ENCODE results near the gene CD44.

DNA sequence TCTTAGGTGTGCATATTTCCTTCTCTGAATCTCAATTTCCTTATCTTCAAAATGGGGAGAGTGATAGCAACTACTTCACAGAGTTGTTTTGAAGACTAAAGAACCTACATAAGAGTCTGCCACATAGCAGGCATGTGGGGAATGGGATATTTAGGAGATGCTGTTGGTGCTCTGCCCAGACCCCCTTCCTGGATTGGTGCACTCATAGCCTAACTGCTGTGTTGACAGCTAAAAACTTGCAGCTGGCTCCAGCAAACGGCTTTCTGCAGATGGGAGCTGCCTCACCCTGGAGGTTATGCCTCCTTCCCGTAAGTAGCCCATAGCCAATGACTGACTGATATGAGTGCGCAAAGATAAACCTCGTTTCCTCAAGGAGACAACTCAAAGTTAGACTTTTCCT, 106.1 kb downstream of the CD44 start:
- TF ChIP-seq POLR2A (IDR thresholded peaks at IDR 0.05) = no peak
- TF ChIP-seq, protein P1, sequence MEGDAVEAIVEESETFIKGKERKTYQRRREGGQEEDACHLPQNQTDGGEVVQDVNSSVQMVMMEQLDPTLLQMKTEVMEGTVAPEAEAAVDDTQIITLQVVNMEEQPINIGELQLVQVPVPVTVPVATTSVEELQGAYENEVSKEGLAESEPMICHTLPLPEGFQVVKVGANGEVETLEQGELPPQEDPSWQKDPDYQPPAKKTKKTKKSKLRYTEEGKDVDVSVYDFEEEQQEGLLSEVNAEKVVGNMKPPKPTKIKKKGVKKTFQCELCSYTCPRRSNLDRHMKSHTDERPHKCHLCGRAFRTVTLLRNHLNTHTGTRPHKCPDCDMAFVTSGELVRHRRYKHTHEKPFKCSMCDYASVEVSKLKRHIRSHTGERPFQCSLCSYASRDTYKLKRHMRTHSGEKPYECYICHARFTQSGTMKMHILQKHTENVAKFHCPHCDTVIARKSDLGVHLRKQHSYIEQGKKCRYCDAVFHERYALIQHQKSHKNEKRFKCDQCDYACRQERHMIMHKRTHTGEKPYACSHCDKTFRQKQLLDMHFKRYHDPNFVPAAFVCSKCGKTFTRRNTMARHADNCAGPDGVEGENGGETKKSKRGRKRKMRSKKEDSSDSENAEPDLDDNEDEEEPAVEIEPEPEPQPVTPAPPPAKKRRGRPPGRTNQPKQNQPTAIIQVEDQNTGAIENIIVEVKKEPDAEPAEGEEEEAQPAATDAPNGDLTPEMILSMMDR (IDR thresholded peaks at IDR 0.05) = no peak

Measured in heart left ventricle (tissue), 13 donors.